Kidney tubule cell (primary cell): Measurements from ENCODE around the gene ZBTB16.

Experiments used
- DNase-seq: peaks from one replicate; pipeline ENCODE4 v3.0.0-alpha.2; 2018; ENCODE audit warnings: low spot score

The ZBTB16 gene

GRCh38 chr11:114168691-114169090, 109.2 kb downstream of the ZBTB16 start:
- DNase-seq, result no peak

GRCh38 chr11:114169321-114169749, 109.8 kb downstream of the ZBTB16 start:
- no peak for DNase-seq

- no peak for DNase-seq
These were observed 110.3 kb downstream of the ZBTB16 start for GRCh38 chr11:114169821-114170220.

GRCh38 chr11:114170226-114170625, 110.7 kb downstream of the ZBTB16 start:
- no peak for DNase-seq

- DNase-seq, result no peak
These were observed 111.9 kb downstream of the ZBTB16 start for GRCh38 chr11:114171257-114172054.

- DNase-seq, result no peak
These were observed 112.7 kb downstream of the ZBTB16 start for GRCh38 chr11:114172055-114172861.

GRCh38 chr11:114172871-114173444, 113.4 kb downstream of the ZBTB16 start:
- DNase-seq, result no peak

- no peak for DNase-seq
These were observed 114.3 kb downstream of the ZBTB16 start for GRCh38 chr11:114173843-114174242.

- no peak for DNase-seq
These were observed 115.4 kb downstream of the ZBTB16 start for GRCh38 chr11:114174712-114175495.

- no peak for DNase-seq
These were observed 116.2 kb downstream of the ZBTB16 start for GRCh38 chr11:114175706-114176105.

- DNase-seq, result no peak
These were observed 116.8 kb downstream of the ZBTB16 start for GRCh38 chr11:114176321-114176720.

GRCh38 chr11:114178656-114179055, 119.1 kb downstream of the ZBTB16 start:
- DNase-seq, result no peak

- no peak for DNase-seq
These were observed 119.9 kb downstream of the ZBTB16 start for GRCh38 chr11:114179234-114179941.

GRCh38 chr11:114180301-114181055, 121.0 kb downstream of the ZBTB16 start:
- DNase-seq, result peak; percentile 21

GRCh38 chr11:114181195-114181594, 121.7 kb downstream of the ZBTB16 start:
- DNase-seq, result no peak

GRCh38 chr11:114181752-114182151, 122.2 kb downstream of the ZBTB16 start:
- no peak for DNase-seq

GRCh38 chr11:114182471-114183043, 123.0 kb downstream of the ZBTB16 start:
- DNase-seq, result no peak

GRCh38 chr11:114183044-114183511, 123.6 kb downstream of the ZBTB16 start:
- no peak for DNase-seq

- no peak for DNase-seq
These were observed 125.9 kb downstream of the ZBTB16 start for GRCh38 chr11:114185436-114185835.

- DNase-seq, result no peak
These were observed 127.7 kb downstream of the ZBTB16 start for GRCh38 chr11:114187173-114187572.
